GM10248 (cell line): ENCODE measurements around the gene CTRL.

Experiments
- CTCF ChIA-PET: fragments of 300-600 bp; sonication (Branson Sonifier 250); formaldehyde crosslinking; extraction: SDS; loops from one replicate; lab custom pipeline; 2021; ENCODE audit warnings: antibody characterized with exemption; lab: Yijun Ruan, JAX
- POLR2A ChIA-PET: fragments of 350-650 bp; sonication (Branson Sonifier 250); formaldehyde crosslinking; extraction: SDS; loops from one replicate; lab custom pipeline; 2020; ENCODE audit warnings: antibody characterized with exemption; lab: Yijun Ruan, JAX
- DNase-seq: peaks from one replicate; pipeline ENCODE4 v3.0.0; 2012; ENCODE audit errors: extremely low spot score
- TF ChIP-seq, protein P1 (sequence below): IDR thresholded peaks from 2 replicates; pipeline ENCODE4 v1.5.1; 2012; ENCODE audit warnings: mild to moderate bottlenecking, low read depth; ENCODE audit errors: extremely low read depth, missing control alignments, control extremely low read depth

CTRL gene

GRCh38 chr16:67885976-67886375, 45.7 kb downstream of the CTRL start:
- CTCF ChIA-PET: interaction anchor here (0.9 to 5.7 kb wide), 12 partner anchors 9 to 365 kb away, joined by 3 to 72 read pairs (median 4); partner anchors contain the start of gene EDC4
- DNase-seq: no peak
- TF ChIP-seq, protein P1, sequence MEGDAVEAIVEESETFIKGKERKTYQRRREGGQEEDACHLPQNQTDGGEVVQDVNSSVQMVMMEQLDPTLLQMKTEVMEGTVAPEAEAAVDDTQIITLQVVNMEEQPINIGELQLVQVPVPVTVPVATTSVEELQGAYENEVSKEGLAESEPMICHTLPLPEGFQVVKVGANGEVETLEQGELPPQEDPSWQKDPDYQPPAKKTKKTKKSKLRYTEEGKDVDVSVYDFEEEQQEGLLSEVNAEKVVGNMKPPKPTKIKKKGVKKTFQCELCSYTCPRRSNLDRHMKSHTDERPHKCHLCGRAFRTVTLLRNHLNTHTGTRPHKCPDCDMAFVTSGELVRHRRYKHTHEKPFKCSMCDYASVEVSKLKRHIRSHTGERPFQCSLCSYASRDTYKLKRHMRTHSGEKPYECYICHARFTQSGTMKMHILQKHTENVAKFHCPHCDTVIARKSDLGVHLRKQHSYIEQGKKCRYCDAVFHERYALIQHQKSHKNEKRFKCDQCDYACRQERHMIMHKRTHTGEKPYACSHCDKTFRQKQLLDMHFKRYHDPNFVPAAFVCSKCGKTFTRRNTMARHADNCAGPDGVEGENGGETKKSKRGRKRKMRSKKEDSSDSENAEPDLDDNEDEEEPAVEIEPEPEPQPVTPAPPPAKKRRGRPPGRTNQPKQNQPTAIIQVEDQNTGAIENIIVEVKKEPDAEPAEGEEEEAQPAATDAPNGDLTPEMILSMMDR: no peak
- POLR2A ChIA-PET: no interaction called here

- POLR2A ChIA-PET: no interaction called here
- no peak for DNase-seq
- TF ChIP-seq, protein P1: no peak
- CTCF ChIA-PET: interaction anchor here (0.9 to 5.7 kb wide), 10 partner anchors 7 to 364 kb away, joined by 3 to 72 read pairs (median 4); partner anchors contain the start of genes EDC4 and PSKH1
Measured at GRCh38 chr16:67885545-67885944, 46.1 kb downstream of the CTRL start.

GRCh38 chr16:67884684-67885083, 47.0 kb downstream of the CTRL start, which contains the start of gene NRN1L:
TSS of gene NRN1L (plus strand) at chr16:67884885. CDS start at chr16:67884904, 19 bp downstream.
- TF ChIP-seq, protein P1: no peak
- CTCF ChIA-PET: interaction anchor here (0.9 to 5.7 kb wide), 23 partner anchors 8 to 345 kb away, joined by 3 to 72 read pairs (median 11); partner anchors contain the start of genes DDX28, DUS2, EDC4 and PSKH1
- no peak for DNase-seq
- POLR2A ChIA-PET: no interaction called here

DNA sequence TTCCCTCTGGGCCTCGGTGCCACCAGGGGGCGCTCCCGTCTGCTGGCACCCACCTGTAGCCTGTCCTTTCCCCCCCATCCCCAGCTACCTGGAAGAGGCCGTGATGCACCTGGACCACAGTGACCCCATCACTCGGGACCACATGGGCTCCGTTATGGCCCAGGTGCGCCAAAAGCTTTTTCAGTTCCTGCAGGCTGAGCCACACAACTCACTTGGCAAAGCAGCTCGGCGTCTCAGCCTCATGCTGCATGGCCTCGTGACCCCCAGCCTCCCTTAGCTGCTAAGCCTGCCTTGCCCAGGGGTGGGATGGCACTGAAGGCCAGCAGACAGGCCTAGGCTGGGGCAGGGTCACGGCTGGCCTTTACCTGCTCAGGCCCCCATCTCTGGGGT, 47.8 kb downstream of the CTRL start:
- ChIA-PET POLR2A (no interaction called here), CTCF (interaction anchor here (0.7 to 5.7 kb wide), 49 partner anchors 9 to 346 kb away, joined by 3 to 72 read pairs (median 5); partner anchors contain the start of genes DDX28, DUS2, EDC4 and PSKH1)
- TF ChIP-seq, protein P1: peak; percentile 88
- peak; percentile 85 for DNase-seq

- ChIA-PET POLR2A (no interaction called here), CTCF (interaction anchor here (0.7 to 5.7 kb wide), 52 partner anchors 9 to 347 kb away, joined by 3 to 72 read pairs (median 5); partner anchors contain the start of genes DDX28, DUS2, EDC4 and PSKH1)
- DNase-seq: no peak
- TF ChIP-seq, protein P1: no peak
Measured at GRCh38 chr16:67883146-67883871, 48.4 kb downstream of the CTRL start.

DNA sequence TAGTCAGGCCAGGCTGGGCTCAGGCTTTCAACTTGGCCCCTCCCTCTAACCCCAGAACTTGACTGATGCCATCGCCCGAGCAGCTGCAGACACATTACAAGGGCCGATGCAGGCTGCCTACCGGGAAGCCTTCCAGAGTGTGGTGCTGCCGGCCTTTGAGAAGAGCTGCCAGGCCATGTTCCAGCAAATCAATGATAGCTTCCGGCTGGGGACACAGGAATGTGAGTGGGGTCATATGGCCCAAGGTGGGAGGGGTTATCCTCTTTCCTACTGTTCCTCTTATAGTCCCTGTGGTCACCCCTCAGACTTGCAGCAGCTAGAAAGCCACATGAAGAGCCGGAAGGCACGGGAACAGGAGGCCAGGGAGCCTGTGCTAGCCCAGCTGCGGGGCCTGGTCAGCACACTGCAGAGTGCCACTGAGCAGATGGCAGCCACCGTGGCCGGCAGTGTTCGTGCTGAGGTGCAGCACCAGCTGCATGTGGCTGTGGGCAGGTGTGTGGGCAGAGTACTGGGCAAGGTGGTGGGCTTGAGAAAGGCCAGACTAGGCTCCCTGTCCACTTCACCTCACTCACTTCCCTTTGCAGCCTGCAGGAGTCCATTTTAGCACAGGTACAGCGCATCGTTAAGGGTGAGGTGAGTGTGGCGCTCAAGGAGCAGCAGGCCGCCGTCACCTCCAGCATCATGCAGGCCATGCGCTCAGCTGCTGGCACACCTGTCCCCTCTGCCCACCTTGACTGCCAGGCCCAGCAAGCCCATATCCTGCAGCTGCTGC, 49.1 kb downstream of the CTRL start:
- CTCF ChIA-PET: interaction anchor here (0.9 to 5.7 kb wide), 31 partner anchors 8 to 347 kb away, joined by 3 to 72 read pairs (median 7); partner anchors contain the start of genes DDX28, DUS2, EDC4 and PSKH1
- POLR2A ChIA-PET: interaction anchor here (0.9 kb wide), 1 partner anchor 10 kb away, joined by 4 read pairs; the partner anchor contains the start of gene PSKH1
- TF ChIP-seq, protein P1: no peak
- no peak for DNase-seq
